ENCODE data around the gene SPATA7.

DNA sequence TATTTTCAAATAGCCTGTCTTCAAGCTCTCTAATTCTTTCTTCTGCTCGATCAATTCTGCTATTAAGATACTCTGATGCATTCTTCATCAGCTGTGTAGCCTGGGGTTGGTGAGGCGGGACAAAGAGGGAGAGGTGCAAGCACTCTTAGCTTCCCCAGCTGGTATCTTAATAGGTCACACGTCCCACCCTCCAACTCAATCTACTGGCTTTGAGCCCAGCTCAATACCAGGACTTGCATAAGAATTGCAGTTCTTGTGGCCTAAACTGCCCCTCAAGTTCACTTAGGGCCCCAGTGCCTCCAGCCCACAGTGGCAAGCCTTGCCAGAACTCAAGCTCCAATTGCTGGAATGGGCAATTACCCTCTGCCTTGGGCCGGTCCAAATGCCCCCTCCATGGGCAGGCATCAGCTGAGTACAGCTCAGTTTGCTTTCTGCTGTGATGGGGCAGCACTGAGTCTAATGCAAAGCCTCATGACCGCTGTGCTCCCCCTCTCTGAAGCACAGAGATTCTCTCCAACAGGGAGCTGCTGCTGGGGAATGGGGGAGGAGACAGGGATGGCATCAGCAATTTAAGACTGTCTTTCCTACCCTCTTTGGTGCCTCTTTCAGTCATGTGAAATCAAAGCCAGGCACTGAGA lies 5.6 kb upstream of the SPATA7 start:
- TF ChIP-seq TARDBP (IDR thresholded peaks at IDR 0.05) (no peak), ELF4 (IDR thresholded peaks at IDR 0.05) (no peak), FOXK2 (IDR thresholded peaks at IDR 0.05) (no peak), SP1 (IDR thresholded peaks at IDR 0.05) (no peak), FOXA1 (IDR thresholded peaks at IDR 0.05) (no peak), HDGF (IDR thresholded peaks at IDR 0.05; ENCODE audit: borderline replicate concordance) (no peak), FOXM1 (IDR thresholded peaks at IDR 0.05; ENCODE audit: borderline replicate concordance) (no peak), L3MBTL2 (conservative IDR thresholded peaks at IDR 0.05) (no peak)
